GM21786 (cell line): ENCODE data around the gene RHEBL1.
"Not testable (repeated sequence)": the region's sequence is repeated elsewhere in the genome, so short reads cannot be mapped to it uniquely, and the experiment has no call there.

Source experiments
- ATAC-seq: cut with Tn5 transposase; IDR thresholded peaks from one replicate; pipeline ENCODE4 v1.9.1; 2021; ENCODE audit not compliant: unreplicated experiment

RHEBL1 gene

GRCh38 chr12:49089821-49090773 lies 20.3 kb upstream of the RHEBL1 start:
- ATAC-seq = no peak

GRCh38 chr12:49088932-49089330 lies 19.2 kb upstream of the RHEBL1 start:
- ATAC-seq = no peak

GRCh38 chr12:49088150-49088931 lies 18.6 kb upstream of the RHEBL1 start:
- peak; percentile 83 for ATAC-seq

GRCh38 chr12:49086116-49086515 lies 16.3 kb upstream of the RHEBL1 start:
- no peak for ATAC-seq

- ATAC-seq = no peak
Measured at GRCh38 chr12:49084438-49084837, 14.7 kb upstream of the RHEBL1 start.

- no peak for ATAC-seq
Measured at GRCh38 chr12:49079793-49080192, 10.0 kb upstream of the RHEBL1 start.

- no peak for ATAC-seq
Measured at GRCh38 chr12:49070971-49071370, 1.2 kb upstream of the RHEBL1 start.

GRCh38 chr12:49068879-49069506 lies 786 bp downstream of the RHEBL1 start:
- no peak for ATAC-seq

GRCh38 chr12:49066120-49066519 lies 3.7 kb downstream of the RHEBL1 start:
- no peak for ATAC-seq

GRCh38 chr12:49064767-49065152 lies 5.0 kb downstream of the RHEBL1 start:
- ATAC-seq = no peak

- ATAC-seq = not testable (repeated sequence)
Measured at GRCh38 chr12:49061916-49062315, 7.9 kb downstream of the RHEBL1 start.

- ATAC-seq = no peak
Measured at GRCh38 chr12:49061157-49061650, 8.6 kb downstream of the RHEBL1 start.

GRCh38 chr12:49060237-49061156 lies 9.3 kb downstream of the RHEBL1 start, which contains the start of gene KMT2D:
Gene KMT2D, minus strand, starts transcription at chr12:49060794. Its CDS starts 5,470 bp downstream, at chr12:49055324.
- ATAC-seq = peak; percentile 47

- ATAC-seq = no peak
Measured at GRCh38 chr12:49059299-49060171, 10.2 kb downstream of the RHEBL1 start.

GRCh38 chr12:49059045-49059298 lies 10.8 kb downstream of the RHEBL1 start:
- ATAC-seq = no peak

- ATAC-seq = no peak
Measured at GRCh38 chr12:49058366-49059044, 11.3 kb downstream of the RHEBL1 start.

GRCh38 chr12:49057888-49058287 lies 11.9 kb downstream of the RHEBL1 start:
- ATAC-seq = no peak

- peak; percentile 71 for ATAC-seq
Measured at GRCh38 chr12:49055978-49056754, 13.6 kb downstream of the RHEBL1 start.
